Ishikawa (cell line): ENCODE measurements around the gene C20orf141.

Source experiments
- CEBPB ChIP-seq: IDR thresholded peaks from 2 replicates; pipeline ENCODE4 v1.6.1; 2012
- CREB1 ChIP-seq: IDR thresholded peaks from 2 replicates; pipeline ENCODE4 v1.6.1; 2012; ENCODE audit warnings: low read depth
- EGR1 ChIP-seq: IDR thresholded peaks from 2 replicates; pipeline ENCODE4 v1.6.1; 2012
- EP300 ChIP-seq: IDR thresholded peaks from 2 replicates; pipeline ENCODE4 v1.6.1; 2012; ENCODE audit warnings: borderline replicate concordance
- FOXM1 ChIP-seq: IDR thresholded peaks from 2 replicates; pipeline ENCODE4 v1.6.1; 2012; ENCODE audit warnings: low read depth, borderline replicate concordance
- NFIC ChIP-seq: IDR thresholded peaks from 2 replicates; pipeline ENCODE4 v1.6.1; 2012
- RAD21 ChIP-seq: IDR thresholded peaks from 2 replicates; pipeline ENCODE4 v1.6.1; 2012; ENCODE audit warnings: low read depth
- TAF1 ChIP-seq: IDR thresholded peaks from 2 replicates; pipeline ENCODE4 v1.6.1; 2012; ENCODE audit warnings: low read depth, mild to moderate bottlenecking
- TCF12 ChIP-seq: IDR thresholded peaks from 2 replicates; pipeline ENCODE4 v1.6.1; 2012; ENCODE audit warnings: low read depth
- TEAD4 ChIP-seq: IDR thresholded peaks from 2 replicates; pipeline ENCODE4 v1.6.1; 2012
- USF1 ChIP-seq: IDR thresholded peaks from 2 replicates; pipeline ENCODE4 v1.6.1; 2012
- YY1 ChIP-seq: IDR thresholded peaks from 2 replicates; pipeline ENCODE4 v1.6.1; 2012; ENCODE audit warnings: low read depth
- ZBTB7A ChIP-seq: IDR thresholded peaks from 2 replicates; pipeline ENCODE4 v1.6.1; 2012; ENCODE audit warnings: low read depth
- TF ChIP-seq, protein P1 (sequence below): IDR thresholded peaks from 2 replicates; pipeline ENCODE4 v1.6.1; 2012; ENCODE audit warnings: low read depth, mild to moderate bottlenecking
- TF ChIP-seq, protein P2 (sequence below): IDR thresholded peaks from 2 replicates; pipeline ENCODE4 v1.6.1; 2012

C20orf141 gene

GRCh38 chr20:2775139-2775538 lies 39.6 kb upstream of the C20orf141 start:
- TF ChIP-seq CEBPB, result no peak

- TF ChIP-seq TAF1 (no peak), NFIC (no peak), FOXM1 (no peak), USF1 (no peak), CEBPB (no peak), CREB1 (no peak), RAD21 (no peak), ZBTB7A (no peak), TCF12 (no peak), EGR1 (no peak), TEAD4 (no peak), EP300 (no peak), YY1 (no peak)
- TF ChIP-seq, protein P1, sequence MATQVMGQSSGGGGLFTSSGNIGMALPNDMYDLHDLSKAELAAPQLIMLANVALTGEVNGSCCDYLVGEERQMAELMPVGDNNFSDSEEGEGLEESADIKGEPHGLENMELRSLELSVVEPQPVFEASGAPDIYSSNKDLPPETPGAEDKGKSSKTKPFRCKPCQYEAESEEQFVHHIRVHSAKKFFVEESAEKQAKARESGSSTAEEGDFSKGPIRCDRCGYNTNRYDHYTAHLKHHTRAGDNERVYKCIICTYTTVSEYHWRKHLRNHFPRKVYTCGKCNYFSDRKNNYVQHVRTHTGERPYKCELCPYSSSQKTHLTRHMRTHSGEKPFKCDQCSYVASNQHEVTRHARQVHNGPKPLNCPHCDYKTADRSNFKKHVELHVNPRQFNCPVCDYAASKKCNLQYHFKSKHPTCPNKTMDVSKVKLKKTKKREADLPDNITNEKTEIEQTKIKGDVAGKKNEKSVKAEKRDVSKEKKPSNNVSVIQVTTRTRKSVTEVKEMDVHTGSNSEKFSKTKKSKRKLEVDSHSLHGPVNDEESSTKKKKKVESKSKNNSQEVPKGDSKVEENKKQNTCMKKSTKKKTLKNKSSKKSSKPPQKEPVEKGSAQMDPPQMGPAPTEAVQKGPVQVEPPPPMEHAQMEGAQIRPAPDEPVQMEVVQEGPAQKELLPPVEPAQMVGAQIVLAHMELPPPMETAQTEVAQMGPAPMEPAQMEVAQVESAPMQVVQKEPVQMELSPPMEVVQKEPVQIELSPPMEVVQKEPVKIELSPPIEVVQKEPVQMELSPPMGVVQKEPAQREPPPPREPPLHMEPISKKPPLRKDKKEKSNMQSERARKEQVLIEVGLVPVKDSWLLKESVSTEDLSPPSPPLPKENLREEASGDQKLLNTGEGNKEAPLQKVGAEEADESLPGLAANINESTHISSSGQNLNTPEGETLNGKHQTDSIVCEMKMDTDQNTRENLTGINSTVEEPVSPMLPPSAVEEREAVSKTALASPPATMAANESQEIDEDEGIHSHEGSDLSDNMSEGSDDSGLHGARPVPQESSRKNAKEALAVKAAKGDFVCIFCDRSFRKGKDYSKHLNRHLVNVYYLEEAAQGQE, result no peak
- TF ChIP-seq, protein P2, sequence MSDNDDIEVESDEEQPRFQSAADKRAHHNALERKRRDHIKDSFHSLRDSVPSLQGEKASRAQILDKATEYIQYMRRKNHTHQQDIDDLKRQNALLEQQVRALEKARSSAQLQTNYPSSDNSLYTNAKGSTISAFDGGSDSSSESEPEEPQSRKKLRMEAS, result no peak
Observed at GRCh38 chr20:2778602-2779321, 36.0 kb upstream of the C20orf141 start.

DNA sequence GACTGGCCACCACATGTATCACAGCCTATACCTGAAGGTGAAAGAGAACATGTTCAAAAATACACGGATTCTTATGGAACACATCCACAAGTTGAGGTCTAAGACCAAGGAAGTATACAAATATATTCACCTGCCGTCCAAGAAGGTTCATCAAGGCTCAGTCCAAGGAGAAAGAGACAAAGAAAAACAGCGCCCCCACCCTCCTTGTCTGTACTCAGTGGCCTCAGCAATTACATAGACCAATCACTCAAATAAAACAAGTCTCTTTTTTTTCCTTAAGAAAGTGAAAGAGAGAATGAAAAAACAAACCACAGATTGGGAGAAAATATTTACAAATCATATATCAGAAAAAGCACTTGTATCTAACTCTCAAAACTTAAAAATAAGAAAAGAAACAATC lies 33.8 kb upstream of the C20orf141 start:
- TF ChIP-seq CREB1 (no peak), FOXM1 (no peak), CEBPB (no peak), EGR1 (no peak), EP300 (no peak), TEAD4 (no peak), TAF1 (no peak), RAD21 (no peak; the same call in 1 of the 2 replicates), ZBTB7A (no peak), USF1 (no peak), YY1 (no peak), NFIC (no peak), TCF12 (no peak)
- TF ChIP-seq, protein P1, result no peak
- TF ChIP-seq, protein P2, result no peak

DNA sequence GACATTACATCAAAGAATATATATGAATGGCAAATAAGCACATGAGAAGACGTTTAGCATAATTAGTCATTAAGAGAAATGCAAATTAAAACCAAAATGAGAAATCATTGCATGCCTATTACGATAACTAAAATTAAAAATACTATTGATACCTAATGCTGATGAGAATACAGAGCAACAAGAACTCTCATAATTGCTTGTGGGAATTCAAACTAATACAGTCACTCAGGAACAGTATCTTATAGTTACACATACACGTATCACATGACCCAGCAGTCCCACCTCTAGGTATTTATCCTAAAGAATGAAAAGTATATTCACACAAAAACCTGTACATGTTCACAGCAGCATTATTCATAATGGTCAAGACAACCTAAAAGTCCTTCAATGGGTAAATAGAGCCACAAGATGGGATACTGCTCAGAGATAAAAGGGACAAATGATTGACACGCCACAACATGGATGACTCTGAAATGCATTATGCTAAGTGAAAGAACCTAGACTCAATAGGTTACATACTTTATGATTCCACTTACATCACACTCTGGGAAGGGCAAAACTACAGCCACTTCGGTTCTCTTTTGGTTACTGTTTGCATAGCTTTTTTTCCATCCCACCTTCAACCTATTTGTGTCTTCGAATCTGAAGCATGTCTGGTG lies 30.8 kb upstream of the C20orf141 start:
- TF ChIP-seq CEBPB (no peak), TEAD4 (no peak), EP300 (no peak)

GRCh38 chr20:2793471-2793870 lies 21.3 kb upstream of the C20orf141 start:
- TF ChIP-seq USF1 (no peak), EGR1 (no peak), CEBPB (no peak)

- TF ChIP-seq USF1, result no peak
- no peak for TF ChIP-seq YY1
- TF ChIP-seq, protein P1, result no peak
- TF ChIP-seq FOXM1, result no peak
- no peak for TF ChIP-seq CEBPB
- no peak for TF ChIP-seq EP300
- no peak for TF ChIP-seq CREB1
- no peak for TF ChIP-seq RAD21
- TF ChIP-seq ZBTB7A, result no peak
- TF ChIP-seq TEAD4, result no peak
- no peak for TF ChIP-seq TCF12
- TF ChIP-seq NFIC, result no peak
- no peak for TF ChIP-seq EGR1
- no peak for TF ChIP-seq TAF1
- TF ChIP-seq, protein P2, result no peak
Observed at GRCh38 chr20:2794202-2794748, 20.5 kb upstream of the C20orf141 start.
